Endothelial cell (in vitro differentiated cells): ENCODE measurements around the gene RAB7B. TPM values are rescaled to one million over a fixed set of nuclear protein-coding genes. Genes with fewer than 3 reads are reported as not detected.

ENCODE experiments used
- DNase-seq: peaks from one replicate; pipeline ENCODE4 v3.0.0; 2021; ENCODE audit warnings: low spot score
- H3K27ac Mint-ChIP-seq: one replicate; pipeline ENCODE4 v1.8.0; 2021; ENCODE audit warnings: mixed read lengths, inconsistent platforms; ENCODE audit not compliant: unreplicated experiment
- H3K27me3 Mint-ChIP-seq: one replicate; pipeline ENCODE4 v1.8.0; 2021; ENCODE audit warnings: mild to moderate bottlenecking, moderate library complexity, mixed read lengths, inconsistent platforms; ENCODE audit not compliant: unreplicated experiment
- H3K36me3 Mint-ChIP-seq: one replicate; pipeline ENCODE4 v1.8.0; 2021; ENCODE audit warnings: mild to moderate bottlenecking, low read depth, mixed read lengths, inconsistent platforms; ENCODE audit not compliant: unreplicated experiment
- H3K4me1 Mint-ChIP-seq: one replicate; pipeline ENCODE4 v1.8.0; 2021; ENCODE audit warnings: mild to moderate bottlenecking, mixed read lengths, inconsistent platforms; ENCODE audit not compliant: unreplicated experiment
- H3K4me3 Mint-ChIP-seq: one replicate; pipeline ENCODE4 v1.8.0; 2021; ENCODE audit warnings: mild to moderate bottlenecking, mixed read lengths, inconsistent platforms; ENCODE audit not compliant: unreplicated experiment
- H3K9me3 Mint-ChIP-seq: one replicate; pipeline ENCODE4 v1.8.0; 2021; ENCODE audit warnings: mixed read lengths, inconsistent platforms; ENCODE audit not compliant: unreplicated experiment
- total RNA-seq: library from RNA; stranded (reverse); fragmentation: NEBNext Ultra II Directional; extraction: Animal tissue kit (Norgen Biotek cat#: 25700); gene quantifications from one replicate; pipeline ENCODE4 v1.2.1, GENCODE V29; 2021; ENCODE audit not compliant: unreplicated experiment
- TF ChIP-seq, protein P1 (sequence below): fragments of 200-600 bp; sonication (generic); IDR thresholded peaks from one replicate; pipeline ENCODE4 v1.5.0; 2021; ENCODE audit warnings: antibody characterized with exemption; ENCODE audit not compliant: unreplicated experiment

Gene RAB7B
- total RNA-seq, 1 donor from 2014 or later: not detected

DNA sequence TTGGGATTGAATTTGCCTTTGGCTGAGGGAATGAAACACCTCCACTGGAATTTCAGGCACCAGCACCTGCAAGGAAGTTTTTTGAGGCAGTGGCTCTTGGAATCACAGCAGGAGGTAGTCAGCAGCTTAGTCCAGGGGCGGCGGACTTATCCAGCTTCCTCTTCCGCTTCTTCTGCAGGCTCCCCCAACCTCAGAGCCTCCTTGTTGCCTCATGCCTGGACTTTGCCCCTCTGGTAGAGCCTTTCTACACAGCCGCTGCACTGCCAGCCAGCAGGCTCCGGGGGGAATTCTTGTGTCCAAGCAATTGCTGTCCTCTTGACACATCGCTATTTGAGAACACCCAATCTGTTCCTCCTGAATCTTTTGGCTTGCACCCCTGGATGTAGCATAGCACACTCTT is 45.4 kb upstream of the RAB7B start:
- H3K4me3 Mint-ChIP-seq: no peak overlapping the region
- no peak for DNase-seq
- peaks cover 4% of the 10 kb centered on the region for H3K36me3 Mint-ChIP-seq
- TF ChIP-seq, protein P1, sequence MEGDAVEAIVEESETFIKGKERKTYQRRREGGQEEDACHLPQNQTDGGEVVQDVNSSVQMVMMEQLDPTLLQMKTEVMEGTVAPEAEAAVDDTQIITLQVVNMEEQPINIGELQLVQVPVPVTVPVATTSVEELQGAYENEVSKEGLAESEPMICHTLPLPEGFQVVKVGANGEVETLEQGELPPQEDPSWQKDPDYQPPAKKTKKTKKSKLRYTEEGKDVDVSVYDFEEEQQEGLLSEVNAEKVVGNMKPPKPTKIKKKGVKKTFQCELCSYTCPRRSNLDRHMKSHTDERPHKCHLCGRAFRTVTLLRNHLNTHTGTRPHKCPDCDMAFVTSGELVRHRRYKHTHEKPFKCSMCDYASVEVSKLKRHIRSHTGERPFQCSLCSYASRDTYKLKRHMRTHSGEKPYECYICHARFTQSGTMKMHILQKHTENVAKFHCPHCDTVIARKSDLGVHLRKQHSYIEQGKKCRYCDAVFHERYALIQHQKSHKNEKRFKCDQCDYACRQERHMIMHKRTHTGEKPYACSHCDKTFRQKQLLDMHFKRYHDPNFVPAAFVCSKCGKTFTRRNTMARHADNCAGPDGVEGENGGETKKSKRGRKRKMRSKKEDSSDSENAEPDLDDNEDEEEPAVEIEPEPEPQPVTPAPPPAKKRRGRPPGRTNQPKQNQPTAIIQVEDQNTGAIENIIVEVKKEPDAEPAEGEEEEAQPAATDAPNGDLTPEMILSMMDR: no peak
- no peak overlapping the region for H3K27ac Mint-ChIP-seq
- H3K27me3 Mint-ChIP-seq: peaks cover 4% of the 10 kb centered on the region
- H3K4me1 Mint-ChIP-seq: no peaks in the 10 kb centered on the region
- H3K9me3 Mint-ChIP-seq: no peaks in the 10 kb centered on the region

DNA sequence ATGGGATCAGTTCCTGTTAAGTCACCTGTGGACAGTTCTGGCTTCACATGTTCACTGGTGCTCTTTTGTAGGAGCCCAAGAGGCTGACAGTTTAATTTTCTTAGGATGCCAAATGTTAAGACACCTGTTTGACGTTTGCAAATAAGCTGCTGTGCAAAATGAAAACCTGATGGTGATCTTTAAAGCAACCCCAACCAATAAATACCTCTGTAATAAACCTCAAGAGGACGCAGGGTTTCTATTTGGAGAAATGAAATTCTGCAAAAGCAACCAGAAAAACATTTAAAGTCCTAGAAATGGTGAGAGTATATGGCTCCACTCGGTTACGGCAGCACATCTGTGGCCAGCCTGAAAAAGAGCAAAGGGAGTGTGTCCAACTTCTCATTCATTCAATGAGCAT is 44.1 kb upstream of the RAB7B start:
- peaks cover 4% of the 10 kb centered on the region for H3K27me3 Mint-ChIP-seq
- H3K9me3 Mint-ChIP-seq: no peaks in the 10 kb centered on the region
- H3K27ac Mint-ChIP-seq: no peak overlapping the region
- H3K4me3 Mint-ChIP-seq: no peak overlapping the region
- DNase-seq: no peak
- no peaks in the 10 kb centered on the region for H3K4me1 Mint-ChIP-seq
- TF ChIP-seq, protein P1: no peak
- no peaks in the 10 kb centered on the region for H3K36me3 Mint-ChIP-seq

DNA sequence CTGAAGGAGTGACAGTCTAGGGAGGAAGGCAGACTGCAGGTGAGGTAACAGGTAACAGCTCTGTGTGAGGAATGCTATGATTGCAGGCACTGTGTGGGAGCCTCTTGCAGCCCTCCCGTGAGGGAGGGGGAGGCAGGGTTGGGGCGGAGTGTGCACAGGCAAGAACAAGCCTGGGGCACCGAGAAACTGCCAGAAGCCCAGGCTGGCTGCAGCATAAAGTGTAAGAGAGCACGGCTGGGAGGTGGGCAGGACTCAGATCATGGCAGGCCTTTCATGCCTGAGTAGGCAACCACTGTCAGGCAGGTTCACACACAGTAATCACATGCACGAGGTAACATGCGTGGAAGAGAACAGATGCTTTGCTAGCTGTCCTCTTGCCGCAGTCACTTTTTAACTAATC is 38.4 kb upstream of the RAB7B start:
- no peak for DNase-seq
- TF ChIP-seq, protein P1: no peak
- no peak overlapping the region for H3K27ac Mint-ChIP-seq
- H3K9me3 Mint-ChIP-seq: no peaks in the 10 kb centered on the region
- no peaks in the 10 kb centered on the region for H3K36me3 Mint-ChIP-seq
- H3K27me3 Mint-ChIP-seq: no peaks in the 10 kb centered on the region
- H3K4me1 Mint-ChIP-seq: no peaks in the 10 kb centered on the region
- no peak overlapping the region for H3K4me3 Mint-ChIP-seq

DNA sequence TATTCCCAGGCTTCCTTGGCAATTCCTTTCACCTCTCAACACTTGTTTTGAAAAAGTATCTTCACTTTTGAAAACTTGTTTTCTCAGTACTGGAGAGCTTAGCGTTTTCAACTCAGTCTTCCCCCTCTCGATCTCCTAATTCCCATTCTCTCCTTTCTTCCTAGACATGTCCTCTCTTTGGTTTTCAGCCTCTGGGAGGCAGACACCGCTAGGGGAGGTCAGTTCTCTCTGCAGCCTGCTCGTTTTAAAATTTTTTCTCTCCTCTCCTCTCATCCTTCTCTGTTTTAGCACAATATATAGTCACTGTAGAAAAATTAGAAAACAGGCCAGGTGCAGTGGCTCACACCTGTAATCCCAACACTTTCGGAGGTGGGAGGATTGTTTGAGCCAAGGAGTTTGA is 37.1 kb upstream of the RAB7B start:
- Mint-ChIP-seq H3K27me3 (no peaks in the 10 kb centered on the region), H3K4me3 (no peak overlapping the region), H3K36me3 (no peaks in the 10 kb centered on the region), H3K27ac (no peak overlapping the region), H3K4me1 (no peaks in the 10 kb centered on the region), H3K9me3 (no peaks in the 10 kb centered on the region)
- TF ChIP-seq, protein P1: no peak
- DNase-seq: no peak

DNA sequence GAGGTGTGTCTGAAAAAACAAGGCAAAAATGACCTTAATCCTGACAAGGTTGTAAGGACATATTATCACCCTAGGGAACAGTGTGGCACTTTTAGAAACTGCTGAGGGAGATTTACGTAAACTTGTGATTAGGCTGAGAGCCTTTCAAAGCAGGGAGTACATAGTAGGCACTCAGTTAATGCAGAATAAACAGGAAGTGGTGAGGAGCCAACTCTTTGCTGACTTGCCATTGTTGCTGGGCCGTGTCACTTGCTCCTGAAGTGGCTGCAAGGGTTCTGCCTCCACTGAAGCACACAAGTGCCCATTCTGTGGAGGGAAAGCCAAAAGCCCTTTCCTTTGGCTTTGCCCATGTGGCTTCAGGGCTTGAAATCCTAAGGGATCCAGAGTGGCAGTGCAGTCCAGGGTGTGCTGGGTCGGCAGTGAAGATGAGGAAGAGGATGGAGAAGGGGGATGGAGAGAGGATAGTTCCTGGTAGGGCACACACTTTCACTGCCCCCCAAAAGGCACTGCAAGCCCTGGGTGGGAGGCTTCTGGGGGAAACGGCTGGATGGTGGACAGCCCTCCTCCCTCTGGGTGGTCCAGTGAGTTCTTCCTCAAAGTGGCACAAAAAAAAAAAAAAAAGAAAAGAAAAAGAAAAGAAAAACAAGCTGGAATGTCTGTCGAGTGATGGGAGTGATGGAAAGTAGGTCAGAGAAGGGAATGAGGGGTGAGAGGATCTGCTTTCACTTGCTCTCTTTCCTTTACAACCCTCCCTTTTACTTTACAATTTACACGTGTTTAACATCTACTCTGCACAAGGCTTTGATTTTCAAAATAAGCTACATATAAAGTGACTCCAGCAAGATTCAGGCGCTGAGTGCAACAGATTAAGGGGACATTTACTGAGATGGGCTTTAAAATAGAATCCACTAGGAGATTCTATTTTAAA is 36.1 kb upstream of the RAB7B start:
- H3K4me1 Mint-ChIP-seq: no peaks in the 10 kb centered on the region
- H3K27ac Mint-ChIP-seq: no peak overlapping the region
- TF ChIP-seq, protein P1: no peak
- H3K27me3 Mint-ChIP-seq: no peaks in the 10 kb centered on the region
- no peaks in the 10 kb centered on the region for H3K9me3 Mint-ChIP-seq
- H3K4me3 Mint-ChIP-seq: no peak overlapping the region
- H3K36me3 Mint-ChIP-seq: no peaks in the 10 kb centered on the region
- DNase-seq: no peak
